ENCODE results near the gene HSF2.
A peak's percentile ranks its signal among the peaks of the same experiment; 100 is the strongest.
"Not testable (repeated sequence)": the region's sequence is repeated elsewhere in the genome, so short reads cannot be mapped to it uniquely, and the experiment has no call there.

HSF2 gene

GRCh38 chr6:122449069-122449468, 49.6 kb downstream of the HSF2 start:
- in situ Hi-C loops (cut with HindIII; ENCODE audit: low pct_ligation_motif_present, low sequenced_read_pairs), result no loop called here
- H3K36me3 ChIP-seq (replicated peaks), result peaks cover 46% of the 10 kb centered on the region
- H3K27ac ChIP-seq, result no peak overlapping the region
- H3K4me3 ChIP-seq (ENCODE audit: low read depth, low read length), result no peak overlapping the region
- no peaks in the 10 kb centered on the region for H3K27me3 ChIP-seq (replicated peaks)
- TF ChIP-seq CTCF (IDR thresholded peaks at IDR 0.05; ENCODE audit: low read depth, low read length, missing control alignments), result no peak
- no peak for DNase-seq

- DNase-seq, result no peak
- no peak for TF ChIP-seq CTCF (IDR thresholded peaks at IDR 0.05; ENCODE audit: low read depth, low read length, missing control alignments)
- no peak overlapping the region for H3K4me3 ChIP-seq (ENCODE audit: low read depth, low read length)
- in situ Hi-C loops (cut with HindIII; ENCODE audit: low pct_ligation_motif_present, low sequenced_read_pairs), result no loop called here
- H3K27me3 ChIP-seq (replicated peaks), result no peaks in the 10 kb centered on the region
- H3K27ac ChIP-seq, result no peak overlapping the region
- H3K36me3 ChIP-seq (replicated peaks), result peaks cover 56% of the 10 kb centered on the region
These were observed 53.1 kb downstream of the HSF2 start for GRCh38 chr6:122452509-122452908.

GRCh38 chr6:122454673-122455072, 55.2 kb downstream of the HSF2 start:
- Histone ChIP-seq H3K36me3 (replicated peaks) (peaks cover 48% of the 10 kb centered on the region), H3K27ac (no peak overlapping the region), H3K4me3 (ENCODE audit: low read depth, low read length) (no peak overlapping the region), H3K27me3 (replicated peaks) (no peaks in the 10 kb centered on the region)
- in situ Hi-C loops (cut with HindIII; ENCODE audit: low pct_ligation_motif_present, low sequenced_read_pairs), result no loop called here
- TF ChIP-seq CTCF (IDR thresholded peaks at IDR 0.05; ENCODE audit: low read depth, low read length, missing control alignments), result no peak
- DNase-seq, result no peak

- peaks cover 46% of the 10 kb centered on the region for H3K36me3 ChIP-seq (replicated peaks)
These were observed 55.7 kb downstream of the HSF2 start for GRCh38 chr6:122455116-122455515.

GRCh38 chr6:122458087-122458486, 58.6 kb downstream of the HSF2 start:
- no peak overlapping the region for H3K4me3 ChIP-seq (ENCODE audit: low read depth, low read length)
- H3K27me3 ChIP-seq (replicated peaks), result no peaks in the 10 kb centered on the region
- no peak for TF ChIP-seq CTCF (IDR thresholded peaks at IDR 0.05; ENCODE audit: low read depth, low read length, missing control alignments)
- peaks cover 30% of the 10 kb centered on the region for H3K36me3 ChIP-seq (replicated peaks)
- in situ Hi-C loops (cut with HindIII; ENCODE audit: low pct_ligation_motif_present, low sequenced_read_pairs), result no loop called here
- DNase-seq, result no peak
- no peak overlapping the region for H3K27ac ChIP-seq

More at GRCh38 chr6:122455116-122455515, 55.7 kb downstream of the HSF2 start:
- H3K27ac ChIP-seq; H3K27me3 ChIP-seq (replicated peaks); in situ Hi-C loops (cut with HindIII; ENCODE audit: low pct_ligation_motif_present, low sequenced_read_pairs); H3K4me3 ChIP-seq (ENCODE audit: low read depth, low read length); DNase-seq: not testable (repeated sequence)

GRCh38 chr6:122459240-122459639, 59.8 kb downstream of the HSF2 start:
- H3K4me3 ChIP-seq (ENCODE audit: low read depth, low read length), result no peak overlapping the region
- DNase-seq, result no peak
- peaks cover 23% of the 10 kb centered on the region for H3K36me3 ChIP-seq (replicated peaks)
- H3K27ac ChIP-seq, result peak overlapping the region; percentile 11
- no peaks in the 10 kb centered on the region for H3K27me3 ChIP-seq (replicated peaks)
- TF ChIP-seq CTCF (IDR thresholded peaks at IDR 0.05; ENCODE audit: low read depth, low read length, missing control alignments), result no peak
- in situ Hi-C loops (cut with HindIII; ENCODE audit: low pct_ligation_motif_present, low sequenced_read_pairs), result no loop called here

- in situ Hi-C loops (cut with HindIII; ENCODE audit: low pct_ligation_motif_present, low sequenced_read_pairs); H3K27ac ChIP-seq; DNase-seq; H3K4me3 ChIP-seq (ENCODE audit: low read depth, low read length); H3K27me3 ChIP-seq (replicated peaks): not testable (repeated sequence)
- H3K36me3 ChIP-seq (replicated peaks), result peaks cover 17% of the 10 kb centered on the region
These were observed 60.5 kb downstream of the HSF2 start for GRCh38 chr6:122459865-122460416.
